GM18526 (cell line): Measurements from ENCODE around the gene SMIM41.

ENCODE experiments used
- POLR2A ChIP-seq: IDR thresholded peaks from 3 replicates; pipeline ENCODE4 v1.6.1; 2011; ENCODE audit not compliant: insufficient read length; ENCODE audit errors: extremely low read depth

The SMIM41 gene

DNA sequence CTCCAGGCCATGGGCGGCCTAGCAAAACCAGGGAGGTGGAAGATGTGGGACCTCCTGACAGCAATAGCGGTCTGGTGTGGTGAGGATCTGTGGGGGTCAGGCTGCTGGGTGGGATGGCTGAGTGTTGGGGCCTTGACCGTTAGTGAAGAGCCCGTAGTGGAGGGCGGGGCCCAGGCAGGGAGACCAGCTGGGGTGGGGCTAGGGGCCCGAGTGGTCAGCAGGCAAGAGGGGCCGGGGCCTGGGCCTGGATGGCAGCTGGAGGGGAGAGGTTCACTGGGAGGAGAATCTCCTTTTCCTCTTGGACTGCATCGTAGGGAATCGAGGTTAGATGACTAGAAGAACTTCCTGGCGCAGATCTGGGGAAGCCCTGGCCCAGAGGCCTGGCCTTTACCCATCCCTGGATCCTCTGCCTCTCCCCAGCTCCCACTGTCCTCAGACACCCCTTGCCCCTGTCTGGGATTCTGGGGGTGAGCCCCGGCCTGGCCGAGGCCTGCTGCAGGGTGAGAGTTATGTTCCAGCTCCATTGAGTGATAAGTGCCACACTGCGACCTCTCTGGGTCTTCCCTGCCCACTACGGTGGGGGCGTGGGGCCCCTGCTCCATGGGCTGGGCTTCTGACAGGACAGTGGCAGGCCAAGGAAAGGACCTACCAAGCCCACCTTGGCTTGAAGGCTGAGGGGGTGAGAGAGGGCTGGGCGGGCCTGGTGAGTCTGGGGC, 65.2 kb downstream of the SMIM41 start:
- no peak for TF ChIP-seq POLR2A

DNA sequence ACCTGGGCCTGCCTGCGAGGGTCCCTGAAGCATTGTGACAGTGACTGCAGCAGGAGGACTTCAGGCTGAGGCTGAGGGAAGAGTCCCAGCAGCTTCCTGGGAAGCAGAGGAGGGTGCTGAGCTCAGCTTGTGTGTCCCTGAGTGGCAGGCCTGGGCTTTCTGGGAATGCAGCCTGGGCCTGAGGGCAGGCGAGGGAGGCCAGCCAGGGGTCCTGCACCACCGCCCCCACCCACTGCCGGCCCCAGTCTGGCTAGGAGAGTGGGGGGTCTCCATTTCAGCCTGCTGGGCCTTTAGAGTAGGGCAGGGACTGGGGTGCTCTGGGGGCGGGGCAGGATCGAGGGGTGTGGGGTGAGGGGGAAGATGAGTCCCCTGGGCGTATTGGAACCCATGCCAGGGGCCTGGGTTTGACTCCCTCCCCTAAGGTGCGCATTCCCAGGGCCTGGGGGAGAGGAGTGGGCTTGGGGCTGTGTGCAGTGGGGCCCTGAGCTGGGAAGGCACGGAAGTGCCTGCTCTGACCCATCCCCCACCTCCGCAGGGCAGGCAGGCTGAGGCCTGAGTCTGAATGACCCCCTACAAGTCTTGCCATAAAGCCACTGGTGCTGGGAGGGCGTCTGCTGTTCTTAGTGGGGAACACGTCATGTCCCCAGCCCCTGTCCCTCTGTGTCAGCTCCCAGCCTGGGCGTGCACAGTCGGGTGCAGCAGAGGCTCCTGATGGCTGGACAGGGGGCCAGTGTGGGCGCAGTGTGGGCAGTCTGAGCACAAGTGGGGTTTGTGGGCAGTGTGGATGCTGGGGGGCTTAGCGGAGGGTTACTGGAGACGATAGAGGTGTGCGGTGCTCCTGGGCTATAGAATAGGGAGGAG, 66.0 kb downstream of the SMIM41 start:
- TF ChIP-seq POLR2A: no peak

DNA sequence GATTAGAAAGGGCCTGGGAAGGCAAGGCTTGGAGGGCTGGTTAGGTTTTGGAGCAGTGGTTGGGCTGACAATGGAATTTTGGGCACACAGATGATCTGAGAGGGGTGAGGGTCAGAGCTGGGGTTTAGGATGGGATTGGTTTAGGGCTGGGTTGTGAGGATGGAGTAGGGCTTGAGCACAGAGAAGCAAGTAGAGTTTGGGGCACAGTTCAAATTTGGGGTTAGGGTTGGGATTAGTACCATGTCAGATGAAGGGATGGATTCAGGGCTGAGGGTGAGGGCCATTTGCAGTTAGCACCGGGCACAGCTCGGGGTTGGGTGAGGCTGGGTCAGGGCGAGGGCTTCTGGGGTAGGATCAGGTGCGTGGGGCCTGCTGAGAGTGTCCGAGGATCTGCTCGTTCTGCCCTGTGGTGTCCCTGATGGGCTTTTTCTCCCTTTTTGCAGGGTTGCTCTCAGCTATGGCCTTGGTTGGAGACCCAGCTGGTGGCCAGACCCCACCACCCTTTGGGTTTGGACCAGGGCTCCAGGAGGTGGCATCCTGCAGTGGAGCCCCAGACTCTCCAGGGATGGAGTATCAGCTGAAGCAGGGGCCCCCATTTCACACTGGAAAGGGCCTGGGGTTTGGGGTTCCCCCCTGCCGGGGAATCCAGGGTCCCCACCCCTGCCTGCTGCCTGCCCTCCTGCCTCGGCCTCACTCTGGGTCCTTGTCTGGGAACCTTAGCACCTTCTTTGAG, 66.8 kb downstream of the SMIM41 start:
- no peak for TF ChIP-seq POLR2A

DNA sequence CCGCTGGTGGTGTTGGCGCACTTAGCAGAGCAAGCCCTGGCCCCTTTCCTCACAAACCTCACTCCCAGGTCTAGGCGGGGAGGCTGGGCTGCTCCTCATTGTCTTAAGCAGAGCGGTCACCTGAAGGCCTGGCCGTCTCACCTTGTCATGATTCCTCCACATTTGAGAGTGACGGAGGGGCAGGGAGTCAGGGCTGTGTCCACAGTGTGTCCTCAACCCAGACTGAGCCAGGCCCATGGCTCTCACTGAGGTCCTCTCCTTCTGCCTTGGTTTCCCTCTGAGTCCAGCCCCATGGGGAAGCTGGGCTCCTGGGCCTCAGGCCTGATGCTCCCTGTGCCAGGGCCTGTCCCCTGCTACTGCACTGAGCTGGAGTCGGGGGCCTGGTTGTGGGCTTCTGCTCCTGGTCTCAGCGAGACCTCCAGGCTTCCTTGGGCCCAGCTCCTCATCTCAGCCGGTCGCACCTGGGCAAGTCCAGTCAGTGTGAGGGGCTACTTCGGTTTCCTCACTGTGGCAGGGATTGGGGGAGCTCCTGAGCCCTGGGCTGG, 67.4 kb downstream of the SMIM41 start:
- TF ChIP-seq POLR2A: no peak

DNA sequence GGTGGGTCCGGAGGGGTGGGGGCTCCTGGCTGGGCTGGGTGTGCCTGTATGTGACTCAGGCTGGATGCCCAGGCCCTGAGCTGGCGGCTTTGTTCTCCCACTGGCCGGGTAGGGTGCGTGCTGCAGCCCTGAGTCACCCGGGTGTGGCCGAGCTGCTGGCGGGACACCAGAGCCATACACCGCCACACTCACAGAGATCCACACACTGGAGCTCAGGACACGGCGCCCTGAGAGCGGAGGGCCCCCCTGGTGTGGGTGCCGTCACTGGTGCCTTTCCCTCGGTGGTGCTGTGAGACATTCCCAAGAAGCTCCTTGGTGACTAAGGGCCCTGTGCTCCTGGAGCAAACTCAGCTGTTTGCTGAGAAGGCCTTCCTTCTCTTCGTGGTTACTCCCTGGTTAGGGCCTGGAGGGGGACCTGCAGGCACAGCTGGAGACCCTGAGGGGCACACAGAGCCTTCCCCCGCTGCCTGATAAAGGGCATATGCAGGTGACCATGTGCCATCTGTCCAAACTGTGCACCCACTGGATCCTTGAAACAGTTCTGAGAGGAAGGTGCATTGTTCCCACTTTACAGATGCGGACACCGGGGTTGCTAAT, 68.0 kb downstream of the SMIM41 start:
- no peak for TF ChIP-seq POLR2A

DNA sequence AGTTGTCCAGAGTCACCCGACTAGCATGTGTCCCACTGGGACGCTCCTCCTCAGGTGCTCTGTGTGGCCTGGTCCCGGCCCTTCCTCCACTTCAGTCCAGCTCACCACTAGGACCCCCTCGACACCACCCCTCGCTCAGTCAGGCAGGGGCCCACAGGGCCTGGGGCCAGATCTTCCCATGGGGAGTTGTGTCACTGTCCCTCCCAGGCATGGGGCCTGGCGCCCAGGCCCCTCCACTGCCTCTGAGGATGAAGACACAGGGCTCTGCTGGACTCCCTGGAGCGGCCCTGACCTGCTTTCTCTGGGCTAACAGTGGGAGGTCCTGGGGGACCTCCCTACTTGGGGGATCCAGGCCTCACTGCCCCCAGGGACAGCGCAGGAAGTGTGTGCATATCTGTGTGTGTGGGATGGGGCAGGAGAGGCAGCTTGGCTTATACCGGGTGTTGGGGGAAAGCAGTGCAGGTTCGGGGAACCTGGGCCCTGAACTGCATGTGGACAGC, 68.5 kb downstream of the SMIM41 start:
- TF ChIP-seq POLR2A: no peak

DNA sequence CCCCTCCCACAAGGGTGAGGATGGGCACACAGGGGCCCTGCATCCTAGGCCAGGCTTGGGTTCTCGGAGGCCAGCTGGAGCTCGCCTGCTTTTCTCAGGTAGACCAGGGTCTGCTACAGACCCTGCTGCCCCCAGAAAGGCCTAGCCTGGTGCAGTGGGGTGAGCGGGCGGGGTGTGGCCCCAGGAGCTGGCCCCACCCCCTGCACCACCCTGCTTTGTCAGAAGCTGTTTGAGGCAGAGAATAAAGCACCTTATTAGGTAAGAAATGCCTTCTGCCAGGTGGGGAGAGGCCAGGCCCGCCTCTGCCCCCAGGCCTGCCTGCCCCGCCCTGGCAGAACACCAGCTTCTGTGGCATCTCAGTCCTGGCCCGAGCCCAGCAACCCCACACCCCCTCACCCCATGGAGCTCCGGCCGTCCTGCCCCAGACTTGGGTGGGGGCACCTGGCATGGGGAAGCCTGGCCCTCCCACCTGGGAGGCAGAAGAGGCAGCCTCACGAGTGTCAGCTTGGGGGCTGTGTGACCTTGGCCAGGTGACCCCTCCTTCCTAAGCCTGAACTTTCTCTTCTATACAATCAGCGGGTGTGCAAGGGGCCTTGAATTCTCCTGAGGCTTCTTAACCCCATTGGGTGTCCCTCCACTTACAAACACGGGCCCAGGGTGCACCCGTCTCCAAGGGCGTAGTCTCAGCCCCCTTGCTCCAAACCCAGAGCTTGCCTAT, 69.1 kb downstream of the SMIM41 start:
- no peak for TF ChIP-seq POLR2A

DNA sequence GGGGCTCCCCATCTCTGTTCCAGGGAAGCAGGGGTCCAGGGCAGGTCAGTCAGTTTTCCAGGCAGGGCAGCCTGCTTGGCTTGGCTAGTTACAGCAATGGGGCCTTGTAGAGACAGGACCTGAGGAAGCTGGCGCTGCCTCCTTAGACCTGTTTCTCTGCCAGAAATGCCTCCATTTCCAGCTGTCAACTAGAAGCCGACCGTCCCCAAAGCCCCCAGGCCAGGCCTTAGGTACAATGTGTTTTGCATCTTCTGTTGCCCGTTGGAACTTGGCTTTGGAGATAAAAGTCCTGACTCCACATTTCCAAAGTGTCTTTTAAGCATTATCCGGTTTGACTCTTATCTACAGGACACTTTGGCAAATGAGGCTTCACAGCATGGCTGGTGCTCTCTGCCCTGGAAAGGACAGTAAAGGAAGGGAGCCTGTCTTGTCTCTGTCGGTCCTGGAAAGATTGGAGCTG, 69.7 kb downstream of the SMIM41 start:
- TF ChIP-seq POLR2A: no peak

DNA sequence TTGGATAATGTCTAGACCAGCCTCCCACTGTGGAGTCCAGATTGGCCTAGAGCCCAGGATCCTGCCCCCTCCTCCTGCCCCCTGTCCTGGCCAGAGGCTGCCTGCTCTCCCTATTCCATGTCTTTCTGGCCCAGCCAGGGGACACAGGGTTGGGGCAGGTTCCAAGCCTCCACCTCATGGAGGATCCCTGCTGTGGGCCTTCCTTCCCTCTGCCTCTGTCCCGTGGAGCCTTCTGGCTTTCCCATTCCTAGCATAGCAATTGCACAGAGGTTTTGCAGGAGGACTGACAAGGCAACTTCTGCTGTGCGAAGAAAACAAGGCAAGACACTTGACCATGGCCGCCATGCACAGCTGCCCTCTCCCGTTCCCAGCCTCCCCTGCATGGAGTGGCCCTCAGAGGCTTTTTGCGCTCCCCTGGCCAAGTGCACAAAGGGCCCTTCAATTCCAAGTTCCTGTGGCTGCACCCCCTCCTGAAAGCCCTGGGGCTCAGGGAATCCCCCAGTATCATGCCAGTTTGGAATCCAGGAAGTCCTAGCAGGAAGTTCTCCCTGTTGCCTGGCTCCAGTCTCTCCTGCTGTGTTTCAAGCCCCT, 70.2 kb downstream of the SMIM41 start:
- no peak for TF ChIP-seq POLR2A

DNA sequence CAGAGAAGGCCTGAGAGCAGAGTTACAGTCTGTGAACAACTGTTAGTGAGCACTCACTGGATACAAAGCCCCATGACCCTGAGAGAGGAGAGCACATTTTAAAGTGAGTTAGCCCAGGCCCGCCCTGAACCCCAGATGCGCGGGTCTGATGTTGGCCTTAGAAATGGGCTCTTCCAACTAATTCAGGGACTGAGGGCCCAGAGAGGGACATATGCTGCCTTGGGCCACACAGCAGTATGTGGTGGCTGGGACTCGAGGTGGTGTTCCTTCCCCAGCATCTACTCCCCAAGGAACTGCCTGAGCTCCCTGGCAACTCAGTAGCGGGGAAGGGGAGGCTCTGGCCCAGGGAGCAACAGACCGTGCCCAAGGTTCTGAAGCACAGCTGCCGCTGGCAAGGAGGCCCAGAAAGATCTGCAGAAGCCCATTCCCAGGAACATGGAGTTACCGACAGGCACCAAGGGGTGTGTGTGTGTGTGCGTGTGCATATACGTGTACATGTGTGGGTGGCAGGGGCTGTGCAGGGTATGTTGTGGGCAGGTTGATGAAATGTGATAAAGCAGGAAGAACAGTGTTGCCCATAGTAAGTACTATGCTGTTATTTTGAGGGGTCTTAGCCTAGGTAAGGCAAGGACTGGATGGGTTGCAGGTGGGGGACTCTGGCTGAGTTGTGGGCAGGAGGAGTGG, 71.8 kb downstream of the SMIM41 start:
- TF ChIP-seq POLR2A: no peak

DNA sequence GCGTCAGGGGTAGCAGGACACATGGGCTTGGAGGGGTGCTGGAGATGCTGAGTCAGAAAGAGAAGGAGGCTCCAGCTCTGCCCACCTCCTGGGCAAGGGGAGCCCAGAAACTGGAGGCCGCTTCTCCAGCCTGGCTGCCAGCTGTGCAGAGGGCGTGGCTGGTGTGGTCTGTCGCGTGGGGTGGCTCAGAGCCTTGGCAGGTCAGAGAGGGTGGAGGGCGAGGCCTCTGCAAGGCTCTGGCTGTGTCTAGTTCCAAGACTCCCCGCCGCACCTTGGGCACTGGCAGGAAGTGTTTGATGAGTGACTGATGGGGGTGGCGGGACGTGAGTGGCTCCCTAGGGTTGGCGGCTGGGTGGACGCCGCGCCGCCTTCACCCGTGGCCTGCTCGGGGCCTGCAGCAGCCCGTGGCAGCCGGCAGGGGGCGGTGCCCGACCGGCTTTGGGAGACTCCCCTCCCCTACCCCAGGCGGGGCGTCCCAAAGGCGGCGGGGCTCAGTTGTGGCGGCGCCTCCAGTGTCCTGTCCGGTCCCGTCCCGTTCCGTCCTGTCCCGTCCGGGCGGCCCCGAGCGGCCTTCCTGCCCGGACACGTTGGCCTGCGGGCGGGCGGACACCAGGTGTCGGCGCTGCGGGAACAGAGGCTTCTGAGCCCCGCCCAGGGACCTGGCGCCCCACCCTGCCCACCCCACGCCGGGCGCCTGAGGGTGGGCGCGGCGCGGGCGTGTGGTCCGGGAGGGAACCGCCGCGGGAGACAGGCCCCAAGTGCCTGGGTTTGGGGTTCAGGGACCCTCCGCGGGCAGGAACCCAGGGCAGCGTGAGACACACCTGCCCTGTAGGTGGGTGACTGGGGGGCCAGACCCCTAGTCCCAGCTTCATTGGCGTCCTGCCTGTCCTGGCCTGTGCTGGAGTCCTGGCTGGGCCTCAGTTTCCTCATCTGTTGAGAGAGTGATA, 72.6 kb downstream of the SMIM41 start:
- no peak for TF ChIP-seq POLR2A

DNA sequence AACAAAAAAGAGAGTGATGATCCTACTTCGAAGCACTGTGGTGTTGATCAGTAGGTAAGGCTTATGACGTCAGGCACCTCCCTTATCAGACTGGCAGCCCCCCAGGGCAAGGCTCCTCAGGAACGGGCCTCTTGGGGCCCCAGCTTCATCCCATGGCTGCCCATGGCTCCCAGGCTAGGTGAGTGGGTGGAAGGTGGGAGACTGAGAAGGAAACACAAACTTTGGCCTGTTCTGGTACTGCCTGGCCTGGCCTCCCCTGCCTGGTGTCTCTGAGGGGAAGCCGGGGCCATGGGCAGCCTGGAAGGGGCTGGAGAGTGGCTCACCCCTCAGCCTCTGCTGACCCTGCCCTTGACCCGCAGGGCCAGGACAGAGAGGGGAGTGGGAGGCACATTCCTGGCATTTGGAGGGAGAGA, 73.4 kb downstream of the SMIM41 start:
- TF ChIP-seq POLR2A: no peak
